HEK293 (cell line): ENCODE results near the gene ETV6.

Source experiments
- CTCF ChIP-seq: fragments of 450-650 bp; formaldehyde crosslinking; IDR thresholded peaks from 2 replicates; pipeline ENCODE4 v1.5.1; 2016; ENCODE audit warnings: missing biosample characterization, missing genetic modification characterization
- OSR2 ChIP-seq: fragments of 450-650 bp; formaldehyde crosslinking; IDR thresholded peaks from 2 replicates; pipeline ENCODE4 v1.5.1; 2016; ENCODE audit warnings: missing biosample characterization, missing genetic modification characterization
- SETDB1 ChIP-seq: IDR thresholded peaks from one replicate; pipeline ENCODE4 v1.6.1; 2017; ENCODE audit warnings: mild to moderate bottlenecking, low read length, moderate library complexity, mixed read lengths; ENCODE audit not compliant: insufficient read length
- ZBTB11 ChIP-seq: fragments of 450-650 bp; formaldehyde crosslinking; conservative IDR thresholded peaks from 2 replicates; pipeline ENCODE4 v1.5.1; 2016; ENCODE audit warnings: low read depth, missing biosample characterization, missing genetic modification characterization
- ZBTB7A ChIP-seq: fragments of 450-650 bp; formaldehyde crosslinking; IDR thresholded peaks from 2 replicates; pipeline ENCODE4 v1.5.1; 2016; ENCODE audit warnings: low read depth, missing biosample characterization, missing genetic modification characterization
- ZNF114 ChIP-seq: fragments of 450-650 bp; formaldehyde crosslinking; IDR thresholded peaks from 2 replicates; pipeline ENCODE4 v1.5.0; 2017; ENCODE audit warnings: missing biosample characterization, missing genetic modification characterization
- ZNF140 ChIP-seq: fragments of 450-650 bp; formaldehyde crosslinking; IDR thresholded peaks from 2 replicates; pipeline ENCODE4 v1.5.1; 2016; ENCODE audit warnings: missing biosample characterization, missing genetic modification characterization
- ZNF146 ChIP-seq: fragments of 450-650 bp; formaldehyde crosslinking; IDR thresholded peaks from 2 replicates; pipeline ENCODE4 v1.5.1; 2016; ENCODE audit warnings: missing biosample characterization, missing genetic modification characterization
- ZNF274 ChIP-seq, 2 experiments: fragments of 200-500 bp in 1 of 2; fragments of 450-650 bp in 1 of 2; sonication (Bioruptor generic) in 1 of 2; formaldehyde crosslinking in 1 of 2; IDR thresholded peaks; 2 replicates each; pipeline versions ENCODE4 v1.5.1 to v1.6.1; 2014 to 2016; ENCODE audit warnings: borderline replicate concordance in 1 of 2, inconsistent platforms in 1 of 2, low read length in 1 of 2, missing biosample characterization in 1 of 2, missing genetic modification characterization in 1 of 2
- ZNF692 ChIP-seq: fragments of 450-650 bp; formaldehyde crosslinking; IDR thresholded peaks from 2 replicates; pipeline ENCODE4 v1.5.1; 2016; ENCODE audit warnings: missing biosample characterization, missing genetic modification characterization
- ZNF701 ChIP-seq: fragments of 450-650 bp; formaldehyde crosslinking; IDR thresholded peaks from 2 replicates; pipeline ENCODE4 v1.5.1; 2016; ENCODE audit warnings: missing biosample characterization, missing genetic modification characterization
- TF ChIP-seq, protein P1 (sequence below): sonication (generic); formaldehyde crosslinking; IDR thresholded peaks from 2 replicates; pipeline ENCODE4 v1.8.1; 2022; ENCODE audit warnings: mild to moderate bottlenecking, moderate library complexity, missing genetic modification reagents

- no peak for TF ChIP-seq OSR2 (tag by site-specific recombination)
- TF ChIP-seq CTCF (tag by site-specific recombination): no peak
- no peak for TF ChIP-seq ZNF146 (tag by site-specific recombination)
- no peak for TF ChIP-seq ZNF114 (tag by site-specific recombination)
- no peak for TF ChIP-seq ZNF692 (tag by site-specific recombination)
- TF ChIP-seq, protein P1, sequence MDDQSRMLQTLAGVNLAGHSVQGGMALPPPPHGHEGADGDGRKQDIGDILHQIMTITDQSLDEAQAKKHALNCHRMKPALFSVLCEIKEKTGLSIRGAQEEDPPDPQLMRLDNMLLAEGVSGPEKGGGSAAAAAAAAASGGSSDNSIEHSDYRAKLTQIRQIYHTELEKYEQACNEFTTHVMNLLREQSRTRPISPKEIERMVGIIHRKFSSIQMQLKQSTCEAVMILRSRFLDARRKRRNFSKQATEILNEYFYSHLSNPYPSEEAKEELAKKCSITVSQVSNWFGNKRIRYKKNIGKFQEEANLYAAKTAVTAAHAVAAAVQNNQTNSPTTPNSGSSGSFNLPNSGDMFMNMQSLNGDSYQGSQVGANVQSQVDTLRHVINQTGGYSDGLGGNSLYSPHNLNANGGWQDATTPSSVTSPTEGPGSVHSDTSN (CRISPR knock-in tag): no peak
- TF ChIP-seq ZNF274 (IDR thresholded peaks at IDR 0.05; ENCODE audit: low read length): no peak
- TF ChIP-seq ZNF274 (tag by site-specific recombination; IDR thresholded peaks at IDR 0.05; ENCODE audit: borderline replicate concordance): no peak
- no peak for TF ChIP-seq ZBTB7A
- TF ChIP-seq SETDB1: no peak
- TF ChIP-seq ZNF701: no peak
- no peak for TF ChIP-seq ZNF140
- TF ChIP-seq ZBTB11 (tag by site-specific recombination): no peak
These were observed 266.6 kb downstream of the ETV6 start for GRCh38 chr12:11916113-11916512.
